Uterus (tissue), 4 donors: ENCODE results near the gene EYS. TPM values are rescaled to one million over a fixed set of nuclear protein-coding genes. Genes with fewer than 3 reads are reported as not detected.

Experiments used
- DNase-seq, 2 donors: peaks; one replicate each; pipeline ENCODE4 v3.0.0-alpha.2; 2019 to 2020
- H3K27ac ChIP-seq, 2 donors: fragments of 200-600 bp; sonication (generic); 1 replicate in 1 of 2; 2 replicates in 1 of 2; pipeline ENCODE4 v1.5.1; 2016 to 2018
- H3K27me3 ChIP-seq, 2 donors: fragments of 200-600 bp; sonication (generic); one replicate each; pipeline ENCODE4 v1.5.1; 2018 to 2019; ENCODE audit warnings: control low read depth in 1 of 2
- H3K36me3 ChIP-seq, 2 donors: fragments of 200-600 bp; sonication (generic); one replicate each; pipeline ENCODE4 v1.5.1; 2019; ENCODE audit warnings: control low read depth in 1 of 2
- H3K4me1 ChIP-seq, 2 donors: fragments of 200-600 bp; sonication (generic); one replicate each; pipeline ENCODE4 v1.5.1; 2018 to 2019; ENCODE audit warnings: control low read depth in 1 of 2
- H3K4me3 ChIP-seq, 2 donors: fragments of 200-600 bp; sonication (generic); 1 replicate in 1 of 2; 2 replicates in 1 of 2; pipeline ENCODE4 v1.5.1; 2018 to 2019; ENCODE audit warnings: mild to moderate bottlenecking in 1 of 2
- H3K9me3 ChIP-seq, 2 donors: fragments of 200-600 bp; sonication (generic); one replicate each; pipeline ENCODE4 v1.5.1; 2019; ENCODE audit warnings: control low read depth in 1 of 2
- CTCF ChIP-seq, 4 experiments: fragments of 200-600 bp in 2 of 4; fragments of 450-650 bp in 2 of 4; sonication (generic) in 2 of 4; IDR thresholded peaks; one replicate each; pipeline ENCODE4 v1.5.1; 2016 to 2019; ENCODE audit warnings: antibody characterized with exemption in 4 of 4, mild to moderate bottlenecking in 2 of 4, moderate library complexity in 1 of 4
- POLR2A ChIP-seq, 2 donors: fragments of 450-650 bp; IDR thresholded peaks; one replicate each; pipeline ENCODE4 v1.6.1; 2016; ENCODE audit warnings: antibody characterized with exemption in 2 of 2, mild to moderate bottlenecking in 1 of 2, moderate library complexity in 1 of 2
- intact Hi-C: fragments of 100-400 bp; cut with DNase I; formaldehyde crosslinking; loops from one replicate; pipeline ENCODE4 v1.15.1; 2023; ENCODE audit warnings: low total_unique reads
- total RNA-seq, 4 donors: library from RNA; depleted of rRNA in 3 of 4; stranded (reverse); fragments of >200 nt in 3 of 4; gene quantifications; one replicate each; pipeline versions ENCODE4 v1.1.0 to v1.2.4, GENCODE V29; 2014 to 2023
- donor health status: DM: yes; HTN: yes; CAD: no.

EYS gene
- total RNA-seq, 4 donors from 2014 or later, result 1.3 TPM; not detected in 3

DNA sequence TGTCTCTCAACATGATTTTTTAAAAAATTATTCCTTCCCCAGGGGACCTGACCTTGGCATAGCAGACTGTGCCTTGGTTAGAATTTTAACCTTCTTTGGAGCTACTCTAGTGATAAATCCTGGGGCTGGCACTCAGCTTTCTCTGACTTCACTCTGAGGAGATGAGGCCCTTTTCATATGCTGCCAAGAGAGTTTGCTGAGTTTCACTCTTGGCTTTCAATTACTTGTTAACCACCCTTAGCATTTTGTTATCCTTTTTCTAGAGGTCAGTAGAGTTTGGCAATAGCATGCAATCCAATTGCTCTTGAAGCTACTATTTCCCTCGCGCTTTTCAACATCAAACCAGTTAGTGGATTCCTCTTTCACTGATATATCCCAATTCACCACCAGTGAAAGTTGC lies 920.3 kb downstream of the EYS start:
- Histone ChIP-seq H3K4me1 (no peaks in the 10 kb centered on the region), H3K27ac (no peak overlapping the region), H3K27me3 (no peaks in the 10 kb centered on the region), H3K4me3 (no peak overlapping the region), H3K36me3 (no peaks in the 10 kb centered on the region), H3K9me3 (no peaks in the 10 kb centered on the region)
- intact Hi-C loops, result no loop called here
- TF ChIP-seq POLR2A (IDR thresholded peaks at IDR 0.05), result no peak
- TF ChIP-seq CTCF (IDR thresholded peaks at IDR 0.05), result no peak
- no peak for DNase-seq

GRCh38 chr6:64782877-64783276 lies 924.1 kb downstream of the EYS start:
- DNase-seq, result no peak
- no peaks in the 10 kb centered on the region for H3K9me3 ChIP-seq
- H3K4me1 ChIP-seq, result no peaks in the 10 kb centered on the region
- no peak overlapping the region for H3K27ac ChIP-seq
- intact Hi-C loops, result no loop called here
- no peaks in the 10 kb centered on the region for H3K27me3 ChIP-seq
- H3K36me3 ChIP-seq, result no peaks in the 10 kb centered on the region
- H3K4me3 ChIP-seq, result no peak overlapping the region
- no peak for TF ChIP-seq CTCF (IDR thresholded peaks at IDR 0.05)
- no peak for TF ChIP-seq POLR2A (IDR thresholded peaks at IDR 0.05)

DNA sequence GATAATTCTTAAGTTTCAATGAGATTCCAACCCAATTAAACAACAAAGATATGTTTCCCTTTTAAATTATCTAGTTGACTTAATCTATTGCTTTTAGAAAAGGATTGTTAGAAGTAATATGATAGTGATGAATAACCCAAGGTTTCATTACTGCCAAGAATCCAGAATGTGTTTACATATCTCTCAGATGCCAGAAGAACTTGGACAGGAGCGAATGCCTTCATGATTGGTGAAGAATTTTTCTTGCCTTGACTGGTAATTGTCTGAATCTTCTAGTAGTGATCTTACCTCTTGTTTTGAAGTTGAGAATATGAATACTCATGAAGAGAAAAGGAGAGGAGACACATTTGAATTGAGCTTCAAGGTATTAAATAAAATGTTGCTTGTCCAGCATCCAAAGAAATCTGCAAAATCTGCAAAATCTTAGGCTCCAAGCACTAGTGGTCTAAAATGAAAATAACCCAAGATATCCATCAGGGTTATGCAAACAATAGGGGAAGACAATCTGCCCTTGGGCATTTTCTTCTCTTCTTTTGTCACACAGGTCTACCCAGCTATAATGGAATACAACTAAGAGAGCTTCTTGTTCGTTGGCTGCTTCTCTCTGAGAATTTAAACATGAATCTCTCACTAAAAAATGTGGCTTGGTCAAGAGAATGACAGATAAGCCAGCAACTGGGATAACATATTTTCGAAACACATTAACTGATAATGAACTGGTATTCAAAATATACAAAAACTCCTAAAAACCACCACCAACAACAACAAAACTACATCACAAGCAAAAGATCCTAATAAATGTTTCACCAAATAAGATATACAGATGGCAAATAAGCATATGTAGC lies 928.9 kb downstream of the EYS start:
- no peaks in the 10 kb centered on the region for H3K4me1 ChIP-seq
- no peak overlapping the region for H3K4me3 ChIP-seq
- no peaks in the 10 kb centered on the region for H3K27me3 ChIP-seq
- no peaks in the 10 kb centered on the region for H3K9me3 ChIP-seq
- no peak for DNase-seq
- H3K36me3 ChIP-seq, result no peaks in the 10 kb centered on the region
- TF ChIP-seq CTCF (IDR thresholded peaks at IDR 0.05) (no peak), POLR2A (IDR thresholded peaks at IDR 0.05) (no peak)
- intact Hi-C loops, result no loop called here
- no peak overlapping the region for H3K27ac ChIP-seq

GRCh38 chr6:64776359-64776758 lies 930.7 kb downstream of the EYS start:
- H3K27ac ChIP-seq, result no peak overlapping the region
- TF ChIP-seq POLR2A (IDR thresholded peaks at IDR 0.05), result no peak
- TF ChIP-seq CTCF (IDR thresholded peaks at IDR 0.05), result no peak
- H3K27me3 ChIP-seq, result no peaks in the 10 kb centered on the region
- no peaks in the 10 kb centered on the region for H3K4me1 ChIP-seq
- H3K36me3 ChIP-seq, result no peaks in the 10 kb centered on the region
- intact Hi-C loops, result no loop called here
- no peaks in the 10 kb centered on the region for H3K9me3 ChIP-seq
- H3K4me3 ChIP-seq, result no peak overlapping the region
- no peak for DNase-seq

DNA sequence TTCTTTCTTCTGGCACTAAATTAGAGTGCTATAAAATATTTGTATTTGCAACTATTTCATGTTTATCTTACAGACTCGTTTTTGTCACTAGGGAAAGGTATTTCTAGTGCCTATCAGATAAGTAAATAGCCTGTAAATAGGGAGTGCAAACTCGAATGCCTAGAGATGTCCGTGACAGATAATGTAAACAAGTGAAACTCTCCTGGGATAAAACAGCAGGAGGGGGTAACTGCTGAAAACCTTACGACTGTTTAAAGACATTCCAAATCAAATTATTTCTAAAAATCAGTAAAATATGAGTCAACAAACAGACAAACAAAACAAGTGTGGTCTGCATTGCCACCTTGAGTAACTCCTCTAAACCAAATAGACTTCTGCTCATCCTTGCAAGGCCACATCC lies 932.1 kb downstream of the EYS start:
- intact Hi-C loops, result no loop called here
- H3K9me3 ChIP-seq, result no peaks in the 10 kb centered on the region
- H3K4me1 ChIP-seq, result no peaks in the 10 kb centered on the region
- no peak for DNase-seq
- H3K4me3 ChIP-seq, result no peak overlapping the region
- H3K27ac ChIP-seq, result no peak overlapping the region
- H3K36me3 ChIP-seq, result no peaks in the 10 kb centered on the region
- H3K27me3 ChIP-seq, result no peaks in the 10 kb centered on the region
- TF ChIP-seq CTCF (IDR thresholded peaks at IDR 0.05) (no peak), POLR2A (IDR thresholded peaks at IDR 0.05) (no peak)
